ENCODE results near the gene ENOX1. TPM values are rescaled to one million over a fixed set of nuclear protein-coding genes. Genes with fewer than 3 reads are reported as not detected.

The ENOX1 gene
- total RNA-seq, 1 donor from 2014 or later = 1.1 TPM

GRCh38 chr13:43180837-43181236 lies 605.9 kb downstream of the ENOX1 start:
- Histone ChIP-seq H3K4me3 (no peak overlapping the region), H3K27ac (no peak overlapping the region), H3F3A (ENCODE audit: low read depth) (no peaks in the 10 kb centered on the region), H2AFZ (replicated peaks) (no peak overlapping the region), H4K20me1 (ENCODE audit: low read depth) (no peaks in the 10 kb centered on the region), H3K79me2 (ENCODE audit: low read depth) (no peaks in the 10 kb centered on the region), H3K9ac (no peak overlapping the region), H3K4me1 (no peaks in the 10 kb centered on the region), H3K36me3 (no peaks in the 10 kb centered on the region), H3K4me2 (no peak overlapping the region), H3K9me3 (ENCODE audit: low read depth) (no peaks in the 10 kb centered on the region), H3K27me3 (no peaks in the 10 kb centered on the region)
- Mint-ChIP-seq H3K27ac (no peak overlapping the region), H3K36me3 (no peaks in the 10 kb centered on the region), H3K27me3 (ENCODE audit: insufficient read depth, low read depth) (no peaks in the 10 kb centered on the region), H3K4me3 (no peak overlapping the region), H3K4me1 (no peaks in the 10 kb centered on the region), H3K9me3 (peaks cover 4% of the 10 kb centered on the region)
- no peak for TF ChIP-seq CTCF (IDR thresholded peaks at IDR 0.05)
- no peak for DNase-seq (ENCODE audit: low spot score)

- no peaks in the 10 kb centered on the region for H3K9me3 ChIP-seq (ENCODE audit: low read depth)
- no peak overlapping the region for H3K4me3 ChIP-seq
- Mint-ChIP-seq H3K4me1 (no peaks in the 10 kb centered on the region), H3K4me3 (no peak overlapping the region), H3K36me3 (no peaks in the 10 kb centered on the region), H3K9me3 (peaks cover 4% of the 10 kb centered on the region), H3K27me3 (ENCODE audit: insufficient read depth, low read depth) (no peaks in the 10 kb centered on the region), H3K27ac (no peak overlapping the region)
- H3K79me2 ChIP-seq (ENCODE audit: low read depth) = no peaks in the 10 kb centered on the region
- H3K4me2 ChIP-seq = no peak overlapping the region
- no peaks in the 10 kb centered on the region for H3K36me3 ChIP-seq
- H3K9ac ChIP-seq = no peak overlapping the region
- H3F3A ChIP-seq (ENCODE audit: low read depth) = no peaks in the 10 kb centered on the region
- H4K20me1 ChIP-seq (ENCODE audit: low read depth) = no peaks in the 10 kb centered on the region
- no peaks in the 10 kb centered on the region for H3K4me1 ChIP-seq
- DNase-seq (ENCODE audit: low spot score) = no peak
- no peak overlapping the region for H3K27ac ChIP-seq
- no peak overlapping the region for H2AFZ ChIP-seq (replicated peaks)
- H3K27me3 ChIP-seq = no peaks in the 10 kb centered on the region
- TF ChIP-seq EZH2 (IDR thresholded peaks at IDR 0.05) = no peak
- TF ChIP-seq CTCF (IDR thresholded peaks at IDR 0.05) = no peak
- no peak for TF ChIP-seq EZH2phosphoT487 (IDR thresholded peaks at IDR 0.05)
These were observed 606.6 kb downstream of the ENOX1 start for GRCh38 chr13:43180036-43180660.

GRCh38 chr13:43171489-43171888 lies 615.3 kb downstream of the ENOX1 start:
- DNase-seq (ENCODE audit: low spot score) = no peak
- no peaks in the 10 kb centered on the region for H3K9me3 Mint-ChIP-seq
- H3K27me3 ChIP-seq = no peaks in the 10 kb centered on the region
- no peak overlapping the region for H3K9ac ChIP-seq
- H4K20me1 ChIP-seq (ENCODE audit: low read depth) = no peaks in the 10 kb centered on the region
- H3K4me2 ChIP-seq = no peak overlapping the region
- H3K4me1 ChIP-seq = peaks cover 13% of the 10 kb centered on the region
- TF ChIP-seq EZH2phosphoT487 (IDR thresholded peaks at IDR 0.05) (no peak), EZH2 (IDR thresholded peaks at IDR 0.05) (no peak), CTCF (IDR thresholded peaks at IDR 0.05) (no peak)
- H3K79me2 ChIP-seq (ENCODE audit: low read depth) = no peaks in the 10 kb centered on the region
- no peak overlapping the region for H2AFZ ChIP-seq (replicated peaks)
- no peak overlapping the region for H3K27ac ChIP-seq
- H3F3A ChIP-seq (ENCODE audit: low read depth) = peaks cover 7% of the 10 kb centered on the region
- no peak overlapping the region for H3K27ac Mint-ChIP-seq
- H3K27me3 Mint-ChIP-seq (ENCODE audit: insufficient read depth, low read depth) = peaks cover 2% of the 10 kb centered on the region
- no peaks in the 10 kb centered on the region for H3K9me3 ChIP-seq (ENCODE audit: low read depth)
- H3K4me1 Mint-ChIP-seq = peaks cover 13% of the 10 kb centered on the region
- H3K4me3 ChIP-seq = no peak overlapping the region
- no peaks in the 10 kb centered on the region for H3K36me3 ChIP-seq
- H3K36me3 Mint-ChIP-seq = no peaks in the 10 kb centered on the region
- no peak overlapping the region for H3K4me3 Mint-ChIP-seq
